Right lobe of liver (tissue), 4 donors: ENCODE measurements around the gene ARF3.
A peak's percentile ranks its signal among the peaks of the same experiment; 100 is the strongest.

Experiments used
- POLR2A ChIP-seq: fragments of 450-650 bp; IDR thresholded peaks from one replicate; pipeline ENCODE4 v1.6.1; 2017; ENCODE audit warnings: antibody characterized with exemption, mild to moderate bottlenecking
- TF ChIP-seq, protein P1 (sequence below), 4 donors: fragments of 200-600 bp in 3 of 4; fragments of 450-650 bp in 1 of 4; IDR thresholded peaks; one replicate each; pipeline versions ENCODE4 v1.5.1 to v1.8.0; 2016 to 2022; ENCODE audit warnings: antibody characterized with exemption in 4 of 4, mild to moderate bottlenecking in 2 of 4
- donor health status: DM: no; HTN: no; CAD: no.
- donor health status: DM: no; HTN: no; CAD: no.
- donor health status: DM: no; HTN: yes; CAD: no.

DNA sequence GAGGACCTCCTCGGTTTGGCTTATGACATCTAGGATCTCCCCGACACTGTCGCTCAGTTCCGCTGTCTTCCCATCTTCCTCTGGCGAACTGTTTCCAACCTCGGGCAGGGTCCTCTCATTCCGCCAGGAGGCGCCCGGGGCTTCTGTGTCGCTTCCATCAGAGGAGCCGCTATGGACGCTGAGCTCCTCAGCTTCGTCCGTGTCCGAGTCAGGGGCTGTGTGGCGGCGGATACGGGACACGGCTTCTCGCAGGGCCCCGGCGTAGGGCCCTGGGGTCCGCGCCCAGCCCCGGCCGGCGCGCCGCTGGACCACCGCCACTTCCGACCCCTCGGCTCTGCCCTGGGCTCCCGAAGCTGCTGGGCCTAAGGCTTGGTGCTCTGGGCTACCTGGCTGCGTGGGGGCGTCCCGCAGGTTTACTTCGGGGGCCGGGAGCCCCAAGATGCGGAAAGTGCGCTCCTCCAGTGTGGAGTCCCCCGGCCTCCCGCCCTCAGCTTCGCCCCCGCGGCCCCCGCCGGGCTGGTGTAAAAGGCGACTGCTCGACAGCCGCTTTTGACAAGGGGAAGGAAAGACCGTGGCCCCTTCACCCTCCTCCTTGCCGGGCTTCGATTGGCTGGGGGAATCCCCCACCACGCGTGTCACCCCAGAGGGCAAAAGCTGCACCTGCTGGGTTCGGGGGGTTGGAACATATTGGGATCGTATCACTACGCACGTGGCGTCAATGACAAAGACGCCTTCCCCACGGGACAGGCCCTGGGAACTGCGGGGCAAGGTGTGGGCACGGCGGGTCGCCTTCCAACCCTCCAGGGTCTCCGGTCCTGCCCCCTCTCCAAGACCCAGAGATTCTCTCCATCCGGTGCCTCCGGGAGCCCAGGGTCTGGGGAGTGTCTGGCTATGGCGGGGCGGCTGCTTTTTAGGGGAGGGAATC lies 39.8 kb upstream of the ARF3 start:
- TF ChIP-seq, protein P1, sequence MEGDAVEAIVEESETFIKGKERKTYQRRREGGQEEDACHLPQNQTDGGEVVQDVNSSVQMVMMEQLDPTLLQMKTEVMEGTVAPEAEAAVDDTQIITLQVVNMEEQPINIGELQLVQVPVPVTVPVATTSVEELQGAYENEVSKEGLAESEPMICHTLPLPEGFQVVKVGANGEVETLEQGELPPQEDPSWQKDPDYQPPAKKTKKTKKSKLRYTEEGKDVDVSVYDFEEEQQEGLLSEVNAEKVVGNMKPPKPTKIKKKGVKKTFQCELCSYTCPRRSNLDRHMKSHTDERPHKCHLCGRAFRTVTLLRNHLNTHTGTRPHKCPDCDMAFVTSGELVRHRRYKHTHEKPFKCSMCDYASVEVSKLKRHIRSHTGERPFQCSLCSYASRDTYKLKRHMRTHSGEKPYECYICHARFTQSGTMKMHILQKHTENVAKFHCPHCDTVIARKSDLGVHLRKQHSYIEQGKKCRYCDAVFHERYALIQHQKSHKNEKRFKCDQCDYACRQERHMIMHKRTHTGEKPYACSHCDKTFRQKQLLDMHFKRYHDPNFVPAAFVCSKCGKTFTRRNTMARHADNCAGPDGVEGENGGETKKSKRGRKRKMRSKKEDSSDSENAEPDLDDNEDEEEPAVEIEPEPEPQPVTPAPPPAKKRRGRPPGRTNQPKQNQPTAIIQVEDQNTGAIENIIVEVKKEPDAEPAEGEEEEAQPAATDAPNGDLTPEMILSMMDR (IDR thresholded peaks at IDR 0.05), result peak; percentile 47 to 81 (median 70)
- no peak for TF ChIP-seq POLR2A
